GM19193 (cell line): ENCODE data around the gene SNX1.

Experiments
- POLR2A ChIP-seq: IDR thresholded peaks from 4 replicates; pipeline ENCODE4 v1.6.1; 2011; ENCODE audit not compliant: insufficient read depth, insufficient read length; ENCODE audit errors: extremely low read depth

SNX1 gene

GRCh38 chr15:64163659-64164362 is 68.0 kb downstream of the SNX1 start:
- no peak for TF ChIP-seq POLR2A

DNA sequence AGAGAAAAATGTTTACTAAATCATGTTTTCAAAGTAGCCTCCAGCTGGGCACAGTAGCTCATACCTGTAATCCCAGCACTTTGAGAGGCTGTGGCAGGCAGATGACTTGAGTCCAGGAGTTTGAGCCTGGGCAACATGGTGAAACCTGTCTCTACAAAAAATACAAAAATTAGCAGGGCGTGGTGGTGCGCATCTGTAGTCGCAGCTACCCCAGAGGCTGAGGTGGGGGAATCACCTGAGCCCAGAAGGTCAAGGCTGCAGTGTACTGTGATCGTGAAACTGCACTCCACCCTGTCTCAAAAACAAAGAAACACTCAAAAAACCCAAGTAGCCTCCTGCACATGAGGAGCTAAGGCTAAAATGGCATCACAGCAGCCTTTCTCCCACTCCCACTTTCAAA is 68.7 kb downstream of the SNX1 start:
- TF ChIP-seq POLR2A = no peak

DNA sequence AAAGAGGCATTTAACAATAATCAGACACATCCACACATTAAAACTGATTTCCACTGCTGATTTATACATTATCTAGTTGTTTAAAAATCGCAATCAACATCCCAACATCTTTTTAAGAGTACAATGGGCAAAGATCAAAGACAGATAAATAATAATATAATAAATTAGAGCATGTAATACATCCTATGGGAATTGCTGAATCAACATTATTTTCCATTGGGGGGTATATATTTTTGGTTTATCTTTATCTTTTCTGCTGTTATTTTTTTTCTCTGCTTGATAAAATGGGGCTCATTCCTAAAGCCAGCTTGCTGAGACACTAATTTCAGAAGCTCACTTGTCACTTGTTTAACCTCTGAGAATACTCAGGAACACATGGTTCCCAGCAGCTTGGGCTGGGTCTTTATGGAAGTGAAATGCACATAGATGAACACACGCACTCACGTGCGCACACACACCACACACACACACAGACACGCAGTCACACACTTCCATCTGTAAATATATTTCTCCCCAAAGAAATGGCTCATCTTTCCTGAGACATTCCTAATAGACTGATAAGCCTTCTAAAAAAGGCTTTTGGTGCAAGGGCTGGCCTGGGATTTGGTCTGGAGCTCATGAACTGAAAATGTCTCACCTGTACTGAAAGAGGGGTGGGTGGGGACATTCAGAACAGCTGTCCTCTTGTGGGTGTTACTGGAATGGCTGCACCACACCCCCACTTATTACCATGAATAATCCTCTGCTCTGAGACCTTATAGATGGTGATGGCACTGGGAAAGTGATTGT is 70.5 kb downstream of the SNX1 start:
- TF ChIP-seq POLR2A = no peak

DNA sequence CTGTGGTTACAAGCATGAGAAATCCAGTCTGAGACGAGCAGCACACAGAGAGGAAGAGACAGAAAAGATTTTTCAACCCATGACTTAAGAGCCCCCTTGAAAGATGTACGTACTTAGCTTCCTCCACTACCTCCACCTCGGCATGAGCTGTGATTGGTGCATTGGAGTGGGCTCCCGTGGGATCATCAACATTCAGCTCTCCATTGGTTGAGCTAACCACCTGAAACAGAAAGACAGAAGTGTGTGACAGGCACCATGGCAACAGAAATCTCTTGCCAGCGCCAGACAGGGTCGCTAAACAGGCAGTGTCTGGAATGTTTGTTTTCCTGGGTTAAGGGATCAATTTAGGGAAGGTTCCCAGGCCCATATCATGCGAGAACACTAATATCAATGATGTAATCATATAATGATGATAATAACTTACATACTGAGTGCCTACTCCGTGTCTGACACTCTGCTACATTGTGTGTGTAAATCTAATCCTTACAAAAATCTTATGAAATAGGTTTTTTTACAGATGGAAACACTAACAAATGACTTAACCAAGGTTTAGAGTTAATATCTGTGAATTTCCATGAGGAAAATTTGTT is 84.5 kb downstream of the SNX1 start:
- no peak for TF ChIP-seq POLR2A

- no peak for TF ChIP-seq POLR2A
These were observed 87.1 kb downstream of the SNX1 start for GRCh38 chr15:64182859-64183370.

DNA sequence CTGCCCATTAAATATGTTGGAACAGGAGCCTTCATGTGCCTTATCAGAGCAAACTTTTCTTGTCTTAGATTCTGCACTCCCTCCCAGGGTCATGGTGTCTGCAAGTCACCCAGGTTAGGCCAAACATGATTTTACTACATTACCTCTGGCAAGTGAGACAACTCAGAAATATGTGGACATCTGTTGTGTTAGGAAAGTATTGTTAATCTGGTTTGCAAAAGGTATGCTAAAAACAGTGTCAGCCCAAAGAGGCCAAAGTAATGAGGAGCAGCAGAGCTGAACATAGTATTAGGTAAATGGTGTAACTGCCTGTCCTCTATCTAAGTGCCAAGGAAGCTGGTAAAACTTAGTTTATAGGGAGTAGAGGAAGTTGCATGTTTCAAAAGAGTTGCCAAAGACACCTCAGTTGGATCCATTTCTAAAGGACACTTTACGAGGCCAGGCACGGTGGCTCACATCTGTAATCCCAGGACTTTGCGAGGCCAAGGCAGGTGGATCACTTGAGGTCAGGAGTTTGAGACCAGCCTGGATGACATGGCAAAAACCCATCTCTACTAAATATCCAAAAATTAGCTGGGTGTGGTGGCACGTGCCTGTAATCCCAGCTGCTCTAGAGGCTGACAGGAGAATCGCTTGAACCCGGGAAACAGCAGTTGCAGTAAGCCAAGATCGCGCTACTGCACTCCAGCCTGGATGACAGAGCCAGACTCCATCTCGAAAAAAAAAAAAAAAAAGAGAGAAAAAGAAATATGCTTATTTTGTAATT is 89.5 kb downstream of the SNX1 start:
- TF ChIP-seq POLR2A = no peak

DNA sequence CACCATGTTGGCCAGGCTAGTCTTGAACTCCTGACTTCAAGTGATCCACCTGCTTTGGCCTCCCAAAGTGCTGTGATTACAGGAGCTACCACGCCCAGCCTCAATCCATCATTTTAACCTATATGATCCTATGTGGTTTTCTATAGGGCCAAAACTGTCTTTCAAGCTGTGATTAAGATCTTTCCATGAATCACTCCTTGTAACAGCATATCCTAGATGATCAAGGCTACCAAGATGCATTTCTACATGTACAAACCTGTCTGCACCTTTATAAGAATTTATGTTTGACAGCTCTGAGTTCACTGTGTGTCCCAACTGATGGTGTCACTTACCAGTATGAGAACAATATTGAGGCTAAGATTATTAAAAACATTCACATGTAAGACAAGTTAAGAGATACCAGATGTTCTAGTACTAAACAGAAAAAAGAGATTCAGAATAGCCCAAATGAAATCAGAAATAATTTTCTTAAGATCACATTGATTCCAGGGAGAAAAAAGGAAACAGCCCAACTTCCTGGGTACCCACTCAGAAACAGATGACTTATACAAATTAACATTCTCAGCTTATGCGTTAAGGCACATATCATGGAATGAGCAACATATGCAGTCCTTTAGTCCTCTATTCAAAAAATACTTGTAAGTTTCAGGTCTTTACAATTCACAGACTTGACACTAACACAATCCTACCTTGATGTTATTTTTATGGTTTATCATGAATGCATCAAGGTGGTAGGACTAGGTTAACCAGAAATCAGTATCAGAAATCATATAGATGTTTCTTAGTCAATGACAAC is 91.8 kb downstream of the SNX1 start:
- TF ChIP-seq POLR2A = no peak
